ENCODE measurements around the gene LRPPRC. TPM values are rescaled to one million over a fixed set of nuclear protein-coding genes. Genes with fewer than 3 reads are reported as not detected.

LRPPRC gene
- total and polyA plus RNA-seq, 9 of the 15 experiments (the other 6 are each of a cell fraction or from before 2014, with no cell fraction given): 41.5 to 214 (median 138) TPM

DNA sequence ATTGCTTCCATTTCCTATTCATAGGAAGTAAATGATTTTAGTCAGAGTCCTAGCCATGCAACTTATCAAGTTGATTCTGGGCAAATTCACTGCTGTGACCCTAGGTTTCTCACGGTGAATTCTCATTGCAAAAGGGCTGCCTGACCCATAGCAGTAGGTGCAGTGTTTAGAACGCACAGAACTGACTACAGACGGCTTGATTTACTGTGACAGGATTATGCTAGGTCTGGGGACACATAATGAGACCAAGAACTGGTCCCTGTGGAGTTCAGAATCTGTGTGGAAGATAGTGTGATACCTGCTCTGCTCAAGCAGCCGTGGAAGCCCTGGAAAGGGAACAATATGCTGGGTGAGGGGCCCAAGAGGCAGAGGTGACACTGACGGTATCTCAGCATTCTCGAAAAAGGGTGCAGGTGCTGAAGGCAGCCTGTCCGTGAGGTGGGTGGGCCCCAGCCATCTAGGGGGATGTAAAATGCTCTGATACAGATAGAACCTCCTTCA, 110.6 kb downstream of the LRPPRC start (continued):
- TF ChIP-seq, protein P1, sequence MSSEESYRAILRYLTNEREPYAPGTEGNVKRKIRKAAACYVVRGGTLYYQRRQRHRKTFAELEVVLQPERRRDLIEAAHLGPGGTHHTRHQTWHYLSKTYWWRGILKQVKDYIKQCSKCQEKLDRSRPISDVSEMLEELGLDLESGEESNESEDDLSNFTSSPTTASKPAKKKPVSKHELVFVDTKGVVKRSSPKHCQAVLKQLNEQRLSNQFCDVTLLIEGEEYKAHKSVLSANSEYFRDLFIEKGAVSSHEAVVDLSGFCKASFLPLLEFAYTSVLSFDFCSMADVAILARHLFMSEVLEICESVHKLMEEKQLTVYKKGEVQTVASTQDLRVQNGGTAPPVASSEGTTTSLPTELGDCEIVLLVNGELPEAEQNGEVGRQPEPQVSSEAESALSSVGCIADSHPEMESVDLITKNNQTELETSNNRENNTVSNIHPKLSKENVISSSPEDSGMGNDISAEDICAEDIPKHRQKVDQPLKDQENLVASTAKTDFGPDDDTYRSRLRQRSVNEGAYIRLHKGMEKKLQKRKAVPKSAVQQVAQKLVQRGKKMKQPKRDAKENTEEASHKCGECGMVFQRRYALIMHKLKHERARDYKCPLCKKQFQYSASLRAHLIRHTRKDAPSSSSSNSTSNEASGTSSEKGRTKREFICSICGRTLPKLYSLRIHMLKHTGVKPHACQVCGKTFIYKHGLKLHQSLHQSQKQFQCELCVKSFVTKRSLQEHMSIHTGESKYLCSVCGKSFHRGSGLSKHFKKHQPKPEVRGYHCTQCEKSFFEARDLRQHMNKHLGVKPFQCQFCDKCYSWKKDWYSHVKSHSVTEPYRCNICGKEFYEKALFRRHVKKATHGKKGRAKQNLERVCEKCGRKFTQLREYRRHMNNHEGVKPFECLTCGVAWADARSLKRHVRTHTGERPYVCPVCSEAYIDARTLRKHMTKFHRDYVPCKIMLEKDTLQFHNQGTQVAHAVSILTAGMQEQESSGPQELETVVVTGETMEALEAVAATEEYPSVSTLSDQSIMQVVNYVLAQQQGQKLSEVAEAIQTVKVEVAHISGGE (CRISPR knock-in tag; IDR thresholded peaks at IDR 0.05): no peak
- TF ChIP-seq ZNF561 (CRISPR knock-in tag; conservative IDR thresholded peaks at IDR 0.05) (no peak), GABPB2 (CRISPR knock-in tag; conservative IDR thresholded peaks at IDR 0.05) (no peak), NFE2L1 (tag; IDR thresholded peaks at IDR 0.05; ENCODE audit: borderline replicate concordance, low read depth) (no peak), POLR2G (IDR thresholded peaks at IDR 0.05; ENCODE audit: low read depth, low read length) (0 out of 2 replicates have a peak, but pooled peaks have one; percentile 22), ZBTB7A (IDR thresholded peaks at IDR 0.05; ENCODE audit: borderline replicate concordance, control insufficient read depth, low read depth, low read length) (no peak), POLR2A (conservative IDR thresholded peaks at IDR 0.05) (peak; percentile 47), HIVEP1 (CRISPR knock-in tag; IDR thresholded peaks at IDR 0.05) (no peak), SIX5 (IDR thresholded peaks at IDR 0.05; ENCODE audit: borderline replicate concordance in 1 of 2, insufficient read depth in 1 of 2, low read depth in 1 of 2, low read length in 2 of 2) (no peak), SP2 (IDR thresholded peaks at IDR 0.05; ENCODE audit: extremely low read depth, low read depth, low read length, poor library complexity, severe bottlenecking) (no peak), MXI1 (IDR thresholded peaks at IDR 0.05; ENCODE audit: low read depth, low read length) (no peak), PCBP1 (IDR thresholded peaks at IDR 0.05; ENCODE audit: low read depth, low read length, poor library complexity, severe bottlenecking) (no peak), MIER1 (IDR thresholded peaks at IDR 0.05; ENCODE audit: low read depth) (no peak), SUPT5H (IDR thresholded peaks at IDR 0.05) (0 out of 2 replicates have a peak, but pooled peaks have one; percentile 27), PHF8 (IDR thresholded peaks at IDR 0.05; ENCODE audit: borderline replicate concordance, low read length) (no peak), ELF2 (CRISPR knock-in tag; IDR thresholded peaks at IDR 0.05) (no peak), POLR2B (IDR thresholded peaks at IDR 0.05; ENCODE audit: low read depth, partially characterized antibody) (peak; percentile 28), TCF3 (CRISPR knock-in tag; IDR thresholded peaks at IDR 0.05) (no peak)
- TF ChIP-seq, protein P2, sequence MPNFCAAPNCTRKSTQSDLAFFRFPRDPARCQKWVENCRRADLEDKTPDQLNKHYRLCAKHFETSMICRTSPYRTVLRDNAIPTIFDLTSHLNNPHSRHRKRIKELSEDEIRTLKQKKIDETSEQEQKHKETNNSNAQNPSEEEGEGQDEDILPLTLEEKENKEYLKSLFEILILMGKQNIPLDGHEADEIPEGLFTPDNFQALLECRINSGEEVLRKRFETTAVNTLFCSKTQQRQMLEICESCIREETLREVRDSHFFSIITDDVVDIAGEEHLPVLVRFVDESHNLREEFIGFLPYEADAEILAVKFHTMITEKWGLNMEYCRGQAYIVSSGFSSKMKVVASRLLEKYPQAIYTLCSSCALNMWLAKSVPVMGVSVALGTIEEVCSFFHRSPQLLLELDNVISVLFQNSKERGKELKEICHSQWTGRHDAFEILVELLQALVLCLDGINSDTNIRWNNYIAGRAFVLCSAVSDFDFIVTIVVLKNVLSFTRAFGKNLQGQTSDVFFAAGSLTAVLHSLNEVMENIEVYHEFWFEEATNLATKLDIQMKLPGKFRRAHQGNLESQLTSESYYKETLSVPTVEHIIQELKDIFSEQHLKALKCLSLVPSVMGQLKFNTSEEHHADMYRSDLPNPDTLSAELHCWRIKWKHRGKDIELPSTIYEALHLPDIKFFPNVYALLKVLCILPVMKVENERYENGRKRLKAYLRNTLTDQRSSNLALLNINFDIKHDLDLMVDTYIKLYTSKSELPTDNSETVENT (CRISPR knock-in tag; IDR thresholded peaks at IDR 0.05): no peak
- TF ChIP-seq, protein P3, sequence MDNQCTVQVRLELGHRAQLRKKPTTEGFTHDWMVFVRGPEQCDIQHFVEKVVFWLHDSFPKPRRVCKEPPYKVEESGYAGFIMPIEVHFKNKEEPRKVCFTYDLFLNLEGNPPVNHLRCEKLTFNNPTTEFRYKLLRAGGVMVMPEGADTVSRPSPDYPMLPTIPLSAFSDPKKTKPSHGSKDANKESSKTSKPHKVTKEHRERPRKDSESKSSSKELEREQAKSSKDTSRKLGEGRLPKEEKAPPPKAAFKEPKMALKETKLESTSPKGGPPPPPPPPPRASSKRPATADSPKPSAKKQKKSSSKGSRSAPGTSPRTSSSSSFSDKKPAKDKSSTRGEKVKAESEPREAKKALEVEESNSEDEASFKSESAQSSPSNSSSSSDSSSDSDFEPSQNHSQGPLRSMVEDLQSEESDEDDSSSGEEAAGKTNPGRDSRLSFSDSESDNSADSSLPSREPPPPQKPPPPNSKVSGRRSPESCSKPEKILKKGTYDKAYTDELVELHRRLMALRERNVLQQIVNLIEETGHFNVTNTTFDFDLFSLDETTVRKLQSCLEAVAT (IDR thresholded peaks at IDR 0.05): no peak

Measured in K562 (cell line).